Uterus (tissue), 4 donors: Measurements from ENCODE around the gene AMPD2. TPM values are rescaled to one million over a fixed set of nuclear protein-coding genes. Genes with fewer than 3 reads are reported as not detected.

ENCODE experiments used
- DNase-seq, 2 donors: peaks; one replicate each; pipeline ENCODE4 v3.0.0-alpha.2; 2019 to 2020
- H3K27ac ChIP-seq, 2 donors: fragments of 200-600 bp; sonication (generic); 1 replicate in 1 of 2; 2 replicates in 1 of 2; pipeline ENCODE4 v1.5.1; 2016 to 2018
- H3K27me3 ChIP-seq, 2 donors: fragments of 200-600 bp; sonication (generic); one replicate each; pipeline ENCODE4 v1.5.1; 2018 to 2019; ENCODE audit warnings: control low read depth in 1 of 2
- H3K36me3 ChIP-seq, 2 donors: fragments of 200-600 bp; sonication (generic); one replicate each; pipeline ENCODE4 v1.5.1; 2019; ENCODE audit warnings: control low read depth in 1 of 2
- H3K4me1 ChIP-seq, 2 donors: fragments of 200-600 bp; sonication (generic); one replicate each; pipeline ENCODE4 v1.5.1; 2018 to 2019; ENCODE audit warnings: control low read depth in 1 of 2
- H3K4me3 ChIP-seq, 2 donors: fragments of 200-600 bp; sonication (generic); 1 replicate in 1 of 2; 2 replicates in 1 of 2; pipeline ENCODE4 v1.5.1; 2018 to 2019; ENCODE audit warnings: mild to moderate bottlenecking in 1 of 2
- H3K9me3 ChIP-seq, 2 donors: fragments of 200-600 bp; sonication (generic); one replicate each; pipeline ENCODE4 v1.5.1; 2019; ENCODE audit warnings: control low read depth in 1 of 2
- POLR2A ChIP-seq, 2 donors: fragments of 450-650 bp; IDR thresholded peaks; one replicate each; pipeline ENCODE4 v1.6.1; 2016; ENCODE audit warnings: antibody characterized with exemption in 2 of 2, mild to moderate bottlenecking in 1 of 2, moderate library complexity in 1 of 2
- intact Hi-C: fragments of 100-400 bp; cut with DNase I; formaldehyde crosslinking; loops from one replicate; pipeline ENCODE4 v1.15.1; 2023; ENCODE audit warnings: low total_unique reads
- total RNA-seq, 4 donors: library from RNA; depleted of rRNA in 3 of 4; stranded (reverse); fragments of >200 nt in 3 of 4; gene quantifications; one replicate each; pipeline versions ENCODE4 v1.1.0 to v1.2.4, GENCODE V29; 2014 to 2023
- TF ChIP-seq, protein P1 (sequence below), 4 experiments: fragments of 200-600 bp in 2 of 4; fragments of 450-650 bp in 2 of 4; sonication (generic) in 2 of 4; IDR thresholded peaks; one replicate each; pipeline ENCODE4 v1.5.1; 2016 to 2019; ENCODE audit warnings: antibody characterized with exemption in 4 of 4, mild to moderate bottlenecking in 2 of 4, moderate library complexity in 1 of 4
- donor health status: DM: yes; HTN: yes; CAD: no.

The AMPD2 gene
- total RNA-seq, 4 donors from 2014 or later: 30.9 to 91.2 (median 73.2) TPM

DNA sequence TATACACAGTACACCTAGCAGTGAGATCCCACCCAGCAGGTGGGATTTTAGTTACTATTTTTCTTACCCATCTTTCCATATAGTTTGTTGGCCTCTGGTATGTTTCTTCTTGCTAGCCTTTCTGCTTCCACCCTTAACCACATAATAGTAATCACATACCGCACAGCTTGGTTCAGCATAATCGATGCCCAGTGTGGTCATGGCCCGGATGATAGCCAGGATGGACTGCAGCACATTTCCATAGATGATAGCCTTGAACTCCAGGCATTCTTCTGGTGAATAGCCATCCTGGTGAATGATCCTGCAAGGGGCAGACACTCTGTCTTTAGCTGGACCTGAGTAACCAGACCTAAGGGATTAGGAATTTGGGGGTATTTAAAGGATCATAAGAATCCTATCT is 9.8 kb upstream of the AMPD2 start:
- intact Hi-C loops: no loop called here
- Histone ChIP-seq H3K27ac (no peak overlapping the region), H3K36me3 (no peaks in the 10 kb centered on the region), H3K4me3 (no peak overlapping the region), H3K9me3 (no peaks in the 10 kb centered on the region), H3K27me3 (no peaks in the 10 kb centered on the region), H3K4me1 (no peaks in the 10 kb centered on the region)
- no peak for TF ChIP-seq POLR2A (IDR thresholded peaks at IDR 0.05)
- TF ChIP-seq, protein P1, sequence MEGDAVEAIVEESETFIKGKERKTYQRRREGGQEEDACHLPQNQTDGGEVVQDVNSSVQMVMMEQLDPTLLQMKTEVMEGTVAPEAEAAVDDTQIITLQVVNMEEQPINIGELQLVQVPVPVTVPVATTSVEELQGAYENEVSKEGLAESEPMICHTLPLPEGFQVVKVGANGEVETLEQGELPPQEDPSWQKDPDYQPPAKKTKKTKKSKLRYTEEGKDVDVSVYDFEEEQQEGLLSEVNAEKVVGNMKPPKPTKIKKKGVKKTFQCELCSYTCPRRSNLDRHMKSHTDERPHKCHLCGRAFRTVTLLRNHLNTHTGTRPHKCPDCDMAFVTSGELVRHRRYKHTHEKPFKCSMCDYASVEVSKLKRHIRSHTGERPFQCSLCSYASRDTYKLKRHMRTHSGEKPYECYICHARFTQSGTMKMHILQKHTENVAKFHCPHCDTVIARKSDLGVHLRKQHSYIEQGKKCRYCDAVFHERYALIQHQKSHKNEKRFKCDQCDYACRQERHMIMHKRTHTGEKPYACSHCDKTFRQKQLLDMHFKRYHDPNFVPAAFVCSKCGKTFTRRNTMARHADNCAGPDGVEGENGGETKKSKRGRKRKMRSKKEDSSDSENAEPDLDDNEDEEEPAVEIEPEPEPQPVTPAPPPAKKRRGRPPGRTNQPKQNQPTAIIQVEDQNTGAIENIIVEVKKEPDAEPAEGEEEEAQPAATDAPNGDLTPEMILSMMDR (IDR thresholded peaks at IDR 0.05): no peak
- DNase-seq: no peak

- intact Hi-C loops: no loop called here
- H3K9me3 ChIP-seq: no peaks in the 10 kb centered on the region
- H3K27ac ChIP-seq: no peak overlapping the region
- H3K27me3 ChIP-seq: no peaks in the 10 kb centered on the region
- H3K36me3 ChIP-seq: no peaks in the 10 kb centered on the region
- no peak for TF ChIP-seq POLR2A (IDR thresholded peaks at IDR 0.05)
- TF ChIP-seq, protein P1 (IDR thresholded peaks at IDR 0.05): no peak
- DNase-seq: no peak
- H3K4me1 ChIP-seq: no peaks in the 10 kb centered on the region
- H3K4me3 ChIP-seq: no peak overlapping the region
Measured at GRCh38 chr1:109610609-109611307, 8.9 kb upstream of the AMPD2 start.

DNA sequence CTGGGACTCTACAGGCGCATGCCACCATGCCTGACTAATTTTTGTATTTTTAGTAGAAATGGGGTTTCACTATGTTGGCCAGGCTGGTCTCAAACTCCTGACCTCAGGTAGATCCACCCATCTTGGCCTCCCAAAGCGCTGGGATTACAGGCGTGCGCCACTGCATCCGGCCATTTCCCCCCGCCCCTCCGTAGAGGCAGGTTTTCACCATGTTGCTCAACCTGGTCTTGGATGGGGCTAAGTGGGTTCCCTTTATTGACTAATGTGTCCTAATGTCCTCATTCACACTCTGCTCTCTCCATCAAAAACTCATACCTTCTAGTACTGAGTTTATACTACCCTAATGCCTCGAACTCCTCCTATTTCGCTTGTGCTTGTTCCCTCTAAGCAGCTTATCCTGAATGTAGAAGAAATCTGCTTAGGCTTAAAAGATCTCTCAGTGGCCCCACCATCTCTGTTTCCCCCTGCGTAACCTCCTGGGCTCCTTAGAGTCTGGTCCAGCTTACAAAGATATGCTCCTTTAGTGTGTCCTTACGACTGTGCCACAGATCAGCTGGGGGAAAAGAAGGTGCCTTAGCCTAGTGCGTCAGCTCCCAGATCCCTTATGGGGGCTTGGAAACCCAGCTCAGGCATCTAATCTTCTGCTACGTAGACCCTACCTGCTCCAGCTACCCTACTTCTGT is 8.2 kb upstream of the AMPD2 start:
- Histone ChIP-seq H3K9me3 (no peaks in the 10 kb centered on the region), H3K27ac (no peak overlapping the region), H3K27me3 (no peaks in the 10 kb centered on the region), H3K4me1 (no peaks in the 10 kb centered on the region), H3K4me3 (no peak overlapping the region), H3K36me3 (no peaks in the 10 kb centered on the region)
- TF ChIP-seq, protein P1 (IDR thresholded peaks at IDR 0.05): no peak
- TF ChIP-seq POLR2A (IDR thresholded peaks at IDR 0.05): no peak
- DNase-seq: no peak
- intact Hi-C loops: no loop called here

DNA sequence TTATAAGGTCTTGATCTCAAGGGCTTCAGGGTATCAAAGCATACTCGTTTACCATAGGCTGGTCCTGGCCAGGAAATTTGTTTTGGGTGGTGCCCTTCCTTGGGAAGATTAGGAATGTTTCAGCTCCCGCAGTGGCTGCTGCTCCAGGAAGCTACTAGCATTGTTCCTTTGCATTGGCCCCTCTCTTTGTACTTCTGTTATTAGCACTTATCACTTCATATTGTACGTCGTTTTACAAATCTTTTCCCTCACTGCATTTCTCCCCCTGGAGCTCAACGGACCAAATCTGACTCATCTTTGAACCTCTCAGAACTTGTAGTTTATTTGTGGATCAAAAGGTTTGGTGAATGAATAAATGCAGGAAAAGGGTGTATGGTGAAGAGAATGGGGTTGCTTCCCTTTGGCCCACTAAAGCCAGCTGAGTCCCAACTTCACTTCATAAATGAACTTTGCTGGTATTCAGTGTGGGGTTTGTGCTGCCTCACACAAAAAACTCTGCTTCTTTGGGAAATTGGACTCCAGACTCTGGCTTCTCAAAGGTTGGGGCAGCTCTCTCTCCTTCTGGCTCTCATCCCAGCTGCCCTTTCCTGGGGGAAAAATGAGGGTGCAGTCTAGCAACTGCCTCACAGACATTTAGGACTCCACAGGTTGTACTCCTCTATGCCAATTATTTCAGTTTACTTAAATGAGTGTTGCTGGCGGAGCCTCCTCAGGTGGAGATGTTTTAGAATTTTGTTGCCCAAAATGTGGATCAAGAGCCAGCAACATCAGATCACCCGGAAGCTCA is 6.1 kb upstream of the AMPD2 start:
- no peaks in the 10 kb centered on the region for H3K27me3 ChIP-seq
- H3K36me3 ChIP-seq: no peaks in the 10 kb centered on the region
- intact Hi-C loops: no loop called here
- H3K4me3 ChIP-seq: no peak overlapping the region
- TF ChIP-seq POLR2A (IDR thresholded peaks at IDR 0.05): no peak
- TF ChIP-seq, protein P1 (IDR thresholded peaks at IDR 0.05): no peak
- no peak overlapping the region for H3K27ac ChIP-seq
- no peak for DNase-seq
- H3K4me1 ChIP-seq: no peaks in the 10 kb centered on the region
- no peaks in the 10 kb centered on the region for H3K9me3 ChIP-seq

DNA sequence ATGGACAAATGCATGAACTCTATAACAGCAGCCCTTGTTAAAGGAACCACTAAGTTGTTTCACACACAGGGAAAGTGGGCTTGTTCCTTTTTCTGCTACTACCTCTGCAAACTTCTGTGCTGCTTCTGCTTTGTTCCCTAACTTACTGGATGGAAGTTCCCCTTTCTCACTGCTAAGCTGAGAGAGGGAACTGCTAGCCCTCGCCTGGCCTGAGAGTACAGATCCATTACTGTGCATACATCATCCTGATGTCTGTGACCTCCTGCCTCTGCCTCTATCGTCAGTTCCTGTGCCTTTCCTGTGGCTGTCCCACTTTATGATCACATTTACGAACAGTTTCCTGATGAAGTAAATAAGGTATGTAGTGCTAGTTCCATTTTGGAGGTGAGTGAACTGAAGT is 3.8 kb upstream of the AMPD2 start:
- Histone ChIP-seq H3K36me3 (no peaks in the 10 kb centered on the region), H3K27me3 (no peaks in the 10 kb centered on the region), H3K9me3 (no peaks in the 10 kb centered on the region), H3K4me1 (no peaks in the 10 kb centered on the region), H3K4me3 (no peak overlapping the region), H3K27ac (no peak overlapping the region)
- DNase-seq: no peak
- TF ChIP-seq, protein P1 (IDR thresholded peaks at IDR 0.05): no peak
- intact Hi-C loops: no loop called here
